ENCODE data around the gene SLAMF8. TPM values are rescaled to one million over a fixed set of nuclear protein-coding genes. Genes with fewer than 3 reads are reported as not detected.

The SLAMF8 gene
- total RNA-seq, 4 donors from 2014 or later, result 0.49 to 9.0 (median 3.1) TPM

DNA sequence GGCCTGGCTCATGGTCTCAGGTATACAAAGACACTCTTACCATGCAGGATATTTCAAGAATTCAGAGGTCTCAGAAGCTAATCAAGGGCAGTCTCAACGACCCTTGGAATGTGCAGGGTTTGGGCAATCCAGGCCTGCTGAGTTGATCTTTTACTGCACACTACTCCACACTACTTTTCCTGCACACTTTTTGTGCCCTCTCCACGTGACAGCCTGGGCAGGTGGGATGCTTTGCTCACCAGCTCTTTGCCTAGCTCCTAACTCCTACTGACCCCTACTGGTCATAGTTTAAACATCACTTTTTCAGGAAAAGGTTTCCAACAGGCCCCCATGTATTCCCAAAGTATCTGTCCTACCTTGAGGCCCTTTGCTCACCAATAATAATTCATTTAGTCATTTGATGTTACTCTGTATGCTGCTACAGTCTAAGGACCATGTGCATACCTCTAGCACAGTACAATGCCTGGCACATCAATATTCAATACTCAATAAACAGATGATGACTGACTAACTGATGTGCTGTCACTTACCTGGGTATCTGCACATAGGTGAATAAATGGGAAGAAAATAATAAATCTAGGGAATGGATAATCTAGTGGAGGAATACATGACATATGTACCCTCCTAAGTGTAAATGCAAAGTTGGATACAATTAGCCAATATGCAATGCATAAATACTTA, 36.3 kb upstream of the SLAMF8 start:
- no peak for DNase-seq
- 22 to 24% methylated on average over 2 of the region's 2 CpGs for WGBS, 2 donors
- peaks cover 0 to 33% (median 0%) of the 10 kb centered on the region in 4 donors for H3K27me3 ChIP-seq

DNA sequence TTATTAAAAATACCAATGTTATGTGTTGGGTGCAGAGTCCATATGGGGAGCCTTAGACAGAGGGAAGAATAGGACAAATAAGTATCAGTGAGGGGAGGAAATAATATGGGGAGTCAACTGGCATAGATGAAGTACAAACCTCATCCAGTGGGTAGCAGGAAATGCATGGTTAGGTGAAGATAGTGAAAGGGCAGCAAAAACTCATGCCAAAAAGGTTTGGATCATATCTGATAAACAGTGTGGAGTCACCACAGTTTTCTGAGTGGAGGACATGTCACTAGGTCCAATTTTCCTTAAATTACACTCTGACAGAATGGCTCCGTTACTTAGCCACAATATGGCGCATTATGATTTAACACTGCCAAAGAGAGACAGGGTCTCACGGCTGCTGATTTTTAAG, 35.6 kb upstream of the SLAMF8 start:
- intact Hi-C loops (cut with DNase I), result no loop called here
- WGBS, 2 donors, result 62 to 66% methylated on average over 3 of the region's 3 CpGs

More for the DNA sequence above, 36.3 kb upstream of the SLAMF8 start:
- TF ChIP-seq POLR2A (IDR thresholded peaks at IDR 0.05), result no peak
- TF ChIP-seq, protein P1, sequence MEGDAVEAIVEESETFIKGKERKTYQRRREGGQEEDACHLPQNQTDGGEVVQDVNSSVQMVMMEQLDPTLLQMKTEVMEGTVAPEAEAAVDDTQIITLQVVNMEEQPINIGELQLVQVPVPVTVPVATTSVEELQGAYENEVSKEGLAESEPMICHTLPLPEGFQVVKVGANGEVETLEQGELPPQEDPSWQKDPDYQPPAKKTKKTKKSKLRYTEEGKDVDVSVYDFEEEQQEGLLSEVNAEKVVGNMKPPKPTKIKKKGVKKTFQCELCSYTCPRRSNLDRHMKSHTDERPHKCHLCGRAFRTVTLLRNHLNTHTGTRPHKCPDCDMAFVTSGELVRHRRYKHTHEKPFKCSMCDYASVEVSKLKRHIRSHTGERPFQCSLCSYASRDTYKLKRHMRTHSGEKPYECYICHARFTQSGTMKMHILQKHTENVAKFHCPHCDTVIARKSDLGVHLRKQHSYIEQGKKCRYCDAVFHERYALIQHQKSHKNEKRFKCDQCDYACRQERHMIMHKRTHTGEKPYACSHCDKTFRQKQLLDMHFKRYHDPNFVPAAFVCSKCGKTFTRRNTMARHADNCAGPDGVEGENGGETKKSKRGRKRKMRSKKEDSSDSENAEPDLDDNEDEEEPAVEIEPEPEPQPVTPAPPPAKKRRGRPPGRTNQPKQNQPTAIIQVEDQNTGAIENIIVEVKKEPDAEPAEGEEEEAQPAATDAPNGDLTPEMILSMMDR (IDR thresholded peaks at IDR 0.05), result peak in 5 of 6 experiments; percentile 38 to 60 (median 48)
- intact Hi-C loops (cut with DNase I), result no loop called here
- H3K27ac ChIP-seq, result no peak overlapping the region
- no peak overlapping the region for H3K4me3 ChIP-seq
- peaks cover 0 to 30% (median 16%) of the 10 kb centered on the region in 3 donors for H3K4me1 ChIP-seq
- H3K9me3 ChIP-seq, result no peaks in the 10 kb centered on the region
- H3K36me3 ChIP-seq, result no peaks in the 10 kb centered on the region

DNA sequence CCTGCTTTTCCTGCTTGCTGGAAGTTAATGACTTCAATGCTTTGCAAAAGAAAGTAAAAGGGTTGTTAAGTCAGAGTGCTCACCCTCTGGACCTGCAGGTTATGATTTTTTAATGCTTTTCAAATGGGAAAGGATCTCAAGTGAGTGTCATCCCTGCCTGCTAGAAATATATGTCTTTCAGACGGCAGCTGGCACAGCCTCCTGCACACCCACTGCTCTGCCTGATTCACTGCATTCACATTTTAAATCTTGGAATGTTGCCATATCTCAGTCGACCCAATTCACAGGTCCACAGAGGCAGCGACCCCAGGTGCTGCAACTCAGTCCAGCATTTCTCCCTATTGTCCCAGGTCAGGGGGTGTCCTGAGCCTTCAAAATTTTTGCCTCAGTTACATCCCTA, 35.2 kb upstream of the SLAMF8 start:
- Histone ChIP-seq H3K27me3 (peaks cover 0 to 43% (median 0%) of the 10 kb centered on the region in 4 donors), H3K4me3 (no peak overlapping the region), H3K4me1 (peaks cover 0 to 19% (median 11%) of the 10 kb centered on the region in 3 donors), H3K36me3 (no peaks in the 10 kb centered on the region), H3K9me3 (no peaks in the 10 kb centered on the region), H3K27ac (no peak overlapping the region)
- intact Hi-C loops (cut with DNase I), result no loop called here
- no peak for DNase-seq
- TF ChIP-seq, protein P1 (IDR thresholded peaks at IDR 0.05), result no peak
- no peak for TF ChIP-seq POLR2A (IDR thresholded peaks at IDR 0.05)
- WGBS, 2 donors, result 23 to 29% methylated on average over 3 of the region's 3 CpGs

More for the DNA sequence above, 35.6 kb upstream of the SLAMF8 start:
- TF ChIP-seq, protein P1 (IDR thresholded peaks at IDR 0.05), result no peak
- no peak for TF ChIP-seq POLR2A (IDR thresholded peaks at IDR 0.05)
- Histone ChIP-seq H3K36me3 (no peaks in the 10 kb centered on the region), H3K4me3 (no peak overlapping the region), H3K27me3 (peaks cover 0 to 39% (median 0%) of the 10 kb centered on the region in 4 donors), H3K4me1 (peaks cover 0 to 24% (median 15%) of the 10 kb centered on the region in 3 donors), H3K9me3 (no peaks in the 10 kb centered on the region), H3K27ac (no peak overlapping the region)
- no peak for DNase-seq

DNA sequence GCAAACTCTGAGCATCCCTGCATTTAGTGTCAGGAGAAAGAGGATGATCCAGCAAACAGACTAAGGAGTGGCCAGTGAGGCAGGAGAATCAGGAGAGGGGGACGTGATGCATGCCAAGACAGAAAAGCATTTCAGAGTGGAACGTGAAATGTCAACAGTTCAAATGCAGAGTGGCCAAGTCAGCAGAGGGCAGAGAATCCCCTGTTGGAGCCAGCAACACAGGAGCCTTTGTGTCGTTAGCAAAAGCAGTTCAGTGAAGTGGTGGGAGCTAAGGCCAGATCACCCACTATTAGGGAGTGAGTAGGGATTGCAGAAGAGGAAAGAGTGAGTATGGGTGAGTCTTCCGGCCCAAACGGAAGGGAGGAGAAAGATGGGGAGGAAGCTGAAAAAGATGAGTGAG, 31.1 kb upstream of the SLAMF8 start:
- no peak overlapping the region for H3K27ac ChIP-seq
- no peaks in the 10 kb centered on the region for H3K9me3 ChIP-seq
- WGBS, 2 donors, result 60 to 68% methylated on average over 5 of the region's 5 CpGs
- H3K36me3 ChIP-seq, result no peaks in the 10 kb centered on the region
- TF ChIP-seq POLR2A (IDR thresholded peaks at IDR 0.05), result no peak
- TF ChIP-seq, protein P1 (IDR thresholded peaks at IDR 0.05), result no peak
- peaks cover 0 to 47% (median 0%) of the 10 kb centered on the region in 4 donors for H3K27me3 ChIP-seq
- DNase-seq, result no peak
- peaks cover 0 to 4% (median 0%) of the 10 kb centered on the region in 3 donors for H3K4me1 ChIP-seq
- H3K4me3 ChIP-seq, result no peak overlapping the region
- intact Hi-C loops (cut with DNase I), result no loop called here

DNA sequence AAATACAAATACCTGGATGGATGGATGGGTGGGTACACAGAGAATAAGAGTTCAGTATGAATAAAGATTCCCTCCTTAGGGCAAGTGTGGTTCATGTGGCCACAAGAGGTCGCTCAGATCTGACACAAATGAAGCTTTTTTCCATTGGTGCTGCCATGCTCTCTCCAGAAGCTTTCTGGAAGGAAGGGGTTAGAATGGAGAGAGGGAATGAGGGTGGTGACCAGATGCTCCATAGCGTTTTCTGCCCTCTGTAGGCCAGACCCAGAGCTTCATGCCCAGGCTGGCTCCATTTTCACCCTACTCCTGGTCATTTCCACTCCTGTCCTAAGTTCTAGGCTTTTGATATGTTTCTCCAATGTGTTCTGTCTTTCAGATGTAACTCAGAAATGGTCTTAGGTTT, 27.8 kb upstream of the SLAMF8 start:
- intact Hi-C loops (cut with DNase I), result loop anchor here (2.0 kb wide), 1 partner anchor 94 kb away; no protein-coding TSS in a partner anchor
- TF ChIP-seq, protein P1 (IDR thresholded peaks at IDR 0.05), result peak; percentile 36 to 89 (median 80)
- TF ChIP-seq POLR2A (IDR thresholded peaks at IDR 0.05), result no peak
- H3K4me3 ChIP-seq, result no peak overlapping the region
- H3K36me3 ChIP-seq, result no peaks in the 10 kb centered on the region
- no peaks in the 10 kb centered on the region for H3K9me3 ChIP-seq
- no peaks in the 10 kb centered on the region for H3K4me1 ChIP-seq
- H3K27ac ChIP-seq, result no peak overlapping the region
- WGBS, 2 donors, result 0% methylated on average over 2 of the region's 2 CpGs
- DNase-seq, result no peak
- H3K27me3 ChIP-seq, result peaks cover 0 to 25% (median 0%) of the 10 kb centered on the region in 4 donors

All from esophagus squamous epithelium (tissue), 5 donors.